ENCODE data around the gene RAVER1. TPM values are rescaled to one million over a fixed set of nuclear protein-coding genes. Genes with fewer than 3 reads are reported as not detected.
A peak's percentile ranks its signal among the peaks of the same experiment; 100 is the strongest.

Gene RAVER1
- total RNA-seq, 1 donor from 2014 or later, result 51.8 TPM

DNA sequence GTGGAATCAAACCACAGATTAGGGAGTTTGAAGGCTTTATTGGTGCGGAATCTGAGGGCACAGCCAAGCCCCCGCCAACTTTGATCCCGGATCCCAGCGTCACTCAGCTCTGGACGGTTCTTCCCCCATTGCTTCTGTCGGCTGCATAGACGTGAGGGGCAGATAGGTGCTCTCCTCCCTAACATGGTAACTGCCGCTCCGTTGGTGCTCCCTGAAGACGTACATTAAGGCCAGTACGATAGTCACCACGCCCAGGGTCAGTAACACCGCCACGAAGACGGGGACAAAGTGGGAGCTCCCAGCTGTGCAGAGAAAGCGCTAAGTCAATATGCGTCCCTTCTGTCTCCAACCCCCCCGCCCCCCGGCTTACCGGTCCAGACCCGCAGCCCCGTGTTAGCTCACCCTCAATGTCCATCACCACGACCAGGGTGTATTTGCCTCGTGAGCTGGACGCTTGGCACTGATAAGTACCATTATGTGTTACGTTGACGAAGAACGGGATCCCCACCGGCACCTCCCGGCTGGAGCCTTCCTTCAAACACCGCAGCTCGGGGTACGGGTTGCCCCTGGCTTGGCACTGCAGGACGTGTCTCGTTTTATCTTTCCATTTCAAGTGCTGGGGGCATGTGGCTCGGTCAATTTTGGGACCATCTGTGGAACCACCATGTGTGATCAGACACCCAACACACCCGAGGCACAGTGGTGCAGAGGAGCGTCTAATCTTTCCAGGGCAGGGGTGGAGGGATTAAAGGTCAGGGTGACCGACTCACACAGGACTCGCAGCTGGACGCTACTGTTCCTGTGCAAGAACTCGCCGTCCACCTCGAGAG, 644 bp upstream of the RAVER1 start:
- intact Hi-C loops (cut with DNase I), result loop anchor here (1.0 to 10.0 kb wide), 5 partner anchors 46 to 209 kb away; partner anchors contain the start of genes CDC37, ICAM1, MRPL4 and TYK2
- Histone ChIP-seq H3K4me3 (peak overlapping the region; percentile 66 to 89), H3K27ac (peak overlapping the region; percentile 76 to 94), H3K36me3 (peaks cover 14 to 16% of the 10 kb centered on the region in 2 donors), H3K9me3 (no peaks in the 10 kb centered on the region), H3K27me3 (no peaks in the 10 kb centered on the region), H3K4me1 (peaks cover 4 to 12% of the 10 kb centered on the region in 2 donors)
- DNase-seq (ENCODE audit: low spot score in 2 of 2), result no peak
- TF ChIP-seq, protein P1, sequence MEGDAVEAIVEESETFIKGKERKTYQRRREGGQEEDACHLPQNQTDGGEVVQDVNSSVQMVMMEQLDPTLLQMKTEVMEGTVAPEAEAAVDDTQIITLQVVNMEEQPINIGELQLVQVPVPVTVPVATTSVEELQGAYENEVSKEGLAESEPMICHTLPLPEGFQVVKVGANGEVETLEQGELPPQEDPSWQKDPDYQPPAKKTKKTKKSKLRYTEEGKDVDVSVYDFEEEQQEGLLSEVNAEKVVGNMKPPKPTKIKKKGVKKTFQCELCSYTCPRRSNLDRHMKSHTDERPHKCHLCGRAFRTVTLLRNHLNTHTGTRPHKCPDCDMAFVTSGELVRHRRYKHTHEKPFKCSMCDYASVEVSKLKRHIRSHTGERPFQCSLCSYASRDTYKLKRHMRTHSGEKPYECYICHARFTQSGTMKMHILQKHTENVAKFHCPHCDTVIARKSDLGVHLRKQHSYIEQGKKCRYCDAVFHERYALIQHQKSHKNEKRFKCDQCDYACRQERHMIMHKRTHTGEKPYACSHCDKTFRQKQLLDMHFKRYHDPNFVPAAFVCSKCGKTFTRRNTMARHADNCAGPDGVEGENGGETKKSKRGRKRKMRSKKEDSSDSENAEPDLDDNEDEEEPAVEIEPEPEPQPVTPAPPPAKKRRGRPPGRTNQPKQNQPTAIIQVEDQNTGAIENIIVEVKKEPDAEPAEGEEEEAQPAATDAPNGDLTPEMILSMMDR (IDR thresholded peaks at IDR 0.05), result no peak

DNA sequence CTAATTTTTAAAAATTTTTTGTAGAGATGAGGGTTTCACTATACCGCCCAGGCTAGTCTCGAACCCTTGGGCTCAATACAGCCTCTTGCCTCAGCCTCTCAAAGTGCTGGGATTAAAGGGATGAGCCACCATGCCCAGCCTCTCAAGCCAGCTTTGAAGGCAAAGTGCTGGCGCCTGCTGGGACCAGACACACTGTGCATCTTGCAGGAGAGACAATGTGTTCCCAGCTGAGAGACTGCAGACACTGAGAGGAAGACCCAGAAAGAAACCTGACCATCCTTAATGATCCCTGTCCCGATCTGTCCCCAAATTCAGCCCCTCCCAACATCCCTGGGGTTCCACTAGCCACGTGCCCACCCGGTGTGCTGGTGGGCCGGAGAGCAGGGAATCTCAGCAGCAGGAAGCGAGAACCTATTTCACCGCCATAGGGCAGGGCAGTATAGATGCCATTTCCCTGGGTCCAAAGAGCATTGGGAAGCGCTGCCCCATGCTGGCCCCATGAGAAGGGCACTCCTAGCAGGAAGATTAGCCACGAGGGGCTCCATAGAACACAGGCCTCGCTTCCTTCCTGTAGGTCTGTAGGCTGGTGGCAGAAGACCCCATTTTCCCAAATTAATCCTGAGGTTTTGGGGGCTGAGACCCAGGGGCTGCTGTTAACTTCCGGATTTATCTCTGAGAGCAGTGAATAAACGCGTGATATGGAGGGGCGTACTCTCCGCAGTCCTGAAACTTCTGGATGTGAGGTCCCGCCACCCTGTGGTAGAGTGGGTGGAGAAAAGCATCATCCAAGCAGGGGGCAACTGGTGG, 968 bp downstream of the RAVER1 start:
- Histone ChIP-seq H3K36me3 (peaks cover 30 to 32% of the 10 kb centered on the region in 2 donors), H3K27ac (peak overlapping the region; percentile 87 to 94), H3K27me3 (no peaks in the 10 kb centered on the region), H3K9me3 (no peaks in the 10 kb centered on the region), H3K4me1 (peaks cover 4 to 12% of the 10 kb centered on the region in 2 donors), H3K4me3 (peak overlapping the region; percentile 66 to 89)
- DNase-seq (ENCODE audit: low spot score in 2 of 2), result no peak
- intact Hi-C loops (cut with DNase I), result loop anchor here (2.0 to 10.0 kb wide), 3 partner anchors 62 to 208 kb away; partner anchors contain the start of genes ICAM1 and MRPL4
- TF ChIP-seq, protein P1 (IDR thresholded peaks at IDR 0.05), result no peak

DNA sequence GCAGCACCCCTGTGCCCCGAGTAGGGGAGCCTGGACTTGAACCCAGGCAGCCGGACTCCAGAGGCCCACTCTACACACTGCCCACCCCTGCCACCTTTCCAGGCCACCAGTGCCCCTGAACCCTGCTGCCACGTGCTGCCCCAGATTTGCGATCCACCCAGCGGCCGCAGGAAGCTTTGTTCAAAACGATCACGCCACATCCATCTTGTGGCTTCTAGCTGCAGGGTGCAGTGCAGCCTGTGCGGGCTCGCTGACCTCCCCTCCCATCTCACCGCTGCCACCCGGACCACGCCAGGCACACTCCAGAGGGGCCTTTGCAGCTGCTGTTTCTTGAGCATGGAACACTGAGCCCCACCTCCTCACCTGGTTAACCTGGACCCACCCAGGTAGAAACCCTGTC, 3.8 kb downstream of the RAVER1 start:
- no peaks in the 10 kb centered on the region for H3K27me3 ChIP-seq
- no peaks in the 10 kb centered on the region for H3K9me3 ChIP-seq
- DNase-seq (ENCODE audit: low spot score in 2 of 2), result no peak
- peaks cover 57 to 59% of the 10 kb centered on the region in 2 donors for H3K36me3 ChIP-seq
- H3K4me1 ChIP-seq, result peaks cover 4 to 12% of the 10 kb centered on the region in 2 donors
- no peak overlapping the region for H3K27ac ChIP-seq
- intact Hi-C loops (cut with DNase I), result no loop called here
- H3K4me3 ChIP-seq, result no peak overlapping the region
- TF ChIP-seq, protein P1 (IDR thresholded peaks at IDR 0.05), result no peak

DNA sequence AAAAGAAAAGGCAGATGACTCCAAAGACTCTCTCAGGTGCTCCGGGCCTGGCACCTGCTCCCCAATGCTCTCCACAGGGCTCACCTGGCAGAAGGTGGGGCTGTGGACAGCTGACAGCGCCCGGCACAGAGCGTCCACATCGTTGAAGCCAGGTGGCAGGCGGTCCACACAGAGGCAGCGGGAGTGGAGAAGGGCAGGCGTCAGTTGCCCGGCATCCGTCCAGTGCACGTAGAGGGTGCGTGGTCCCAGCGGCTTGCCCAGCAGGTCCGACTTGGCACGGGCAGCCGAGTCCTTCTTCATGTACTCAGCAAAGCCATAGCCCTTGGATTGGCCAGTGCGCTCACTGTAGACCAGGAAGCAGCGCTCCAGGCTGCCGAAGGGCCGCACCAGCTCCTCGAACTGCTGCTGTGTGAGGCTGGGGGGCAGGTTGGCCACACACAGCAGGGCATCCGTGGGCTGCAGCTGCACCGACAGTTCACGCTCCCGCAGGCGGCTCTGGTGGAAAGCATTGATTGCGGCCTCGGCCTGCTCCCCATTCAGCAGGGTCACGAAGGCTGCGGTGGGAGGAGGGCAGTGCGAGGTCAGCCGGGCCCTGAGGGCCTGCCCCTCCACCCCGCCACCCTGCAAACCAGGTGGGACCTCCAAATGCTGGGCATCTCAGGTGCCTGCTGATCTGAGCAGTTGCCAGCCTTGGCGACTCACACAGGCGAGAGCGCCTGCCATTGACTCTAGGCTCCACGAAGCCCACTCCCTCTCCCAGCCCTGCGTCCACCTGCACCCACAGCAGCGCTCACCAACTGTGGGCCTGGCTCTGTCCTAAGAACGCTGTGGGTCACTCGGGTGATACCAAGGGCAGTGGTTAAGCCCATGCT, 4.5 kb downstream of the RAVER1 start:
- intact Hi-C loops (cut with DNase I), result no loop called here
- TF ChIP-seq, protein P1 (IDR thresholded peaks at IDR 0.05), result no peak
- peaks cover 65 to 66% of the 10 kb centered on the region in 2 donors for H3K36me3 ChIP-seq

DNA sequence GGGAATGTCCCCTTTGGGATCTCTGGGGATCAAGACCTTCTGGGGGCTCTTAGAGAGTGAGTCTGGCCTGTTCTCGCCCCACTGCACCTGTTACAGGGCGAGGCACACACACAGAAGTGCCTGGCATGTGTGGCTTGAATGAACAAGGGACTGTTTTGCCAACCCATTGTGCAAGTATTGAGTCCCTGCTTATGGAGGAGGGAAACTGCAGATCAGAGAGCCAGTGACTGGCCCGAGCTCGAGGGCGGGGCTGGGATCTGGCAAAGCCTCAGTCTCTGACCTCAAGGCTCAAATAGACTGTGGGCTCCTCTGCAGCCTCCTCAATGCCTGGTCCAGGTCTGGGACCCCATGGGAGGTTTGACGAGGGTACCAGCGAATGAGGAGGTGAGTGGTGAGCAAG, 5.5 kb downstream of the RAVER1 start:
- no peaks in the 10 kb centered on the region for H3K9me3 ChIP-seq
- H3K27me3 ChIP-seq, result no peaks in the 10 kb centered on the region
- H3K36me3 ChIP-seq, result peaks cover 74 to 76% of the 10 kb centered on the region in 2 donors
- H3K4me1 ChIP-seq, result peaks cover 4 to 12% of the 10 kb centered on the region in 2 donors
- H3K4me3 ChIP-seq, result no peak overlapping the region
- no peak for DNase-seq (ENCODE audit: low spot score in 2 of 2)
- intact Hi-C loops (cut with DNase I), result no loop called here
- TF ChIP-seq, protein P1 (IDR thresholded peaks at IDR 0.05), result no peak
- no peak overlapping the region for H3K27ac ChIP-seq

More for the DNA sequence above, 4.5 kb downstream of the RAVER1 start:
- DNase-seq (ENCODE audit: low spot score in 2 of 2), result no peak
- Histone ChIP-seq H3K4me3 (no peak overlapping the region), H3K27ac (no peak overlapping the region), H3K4me1 (peaks cover 4 to 12% of the 10 kb centered on the region in 2 donors), H3K9me3 (no peaks in the 10 kb centered on the region), H3K27me3 (no peaks in the 10 kb centered on the region)
